Natural killer cell (primary cell): ENCODE measurements around the gene SLC12A9. TPM values are rescaled to one million over a fixed set of nuclear protein-coding genes. Genes with fewer than 3 reads are reported as not detected.

Experiments used
- ATAC-seq, 3 donors: fragments of 150-1000 bp in 2 of 3; fragments of 200-7000 bp in 1 of 3; cut with Tn5 transposase; 1 replicate in 1 of 3; 2 replicates in 2 of 3; pipeline ENCODE4 v1.10.0; 2021; ENCODE audit warnings: mild to moderate bottlenecking in 2 of 3, moderate library complexity in 2 of 3
- DNase-seq, 2 donors: peaks; one replicate each; pipeline versions ENCODE4 v3.0.0 to v3.0.0-alpha.2; 2013 to 2021; ENCODE audit warnings: mixed read lengths in 1 of 2
- H3K27ac ChIP-seq: one replicate; pipeline ENCODE4 v1.5.1; 2013; ENCODE audit warnings: mild to moderate bottlenecking, low read length
- H3K27me3 ChIP-seq: one replicate; pipeline ENCODE4 v1.6.1; 2013; ENCODE audit warnings: low read length; ENCODE audit not compliant: control insufficient read depth, insufficient read depth
- H3K36me3 ChIP-seq: one replicate; pipeline ENCODE4 v1.6.1; 2013; ENCODE audit warnings: low read length; ENCODE audit not compliant: control insufficient read depth, insufficient read depth
- H3K4me1 ChIP-seq: one replicate; pipeline ENCODE4 v1.6.1; 2013; ENCODE audit warnings: low read length; ENCODE audit not compliant: control insufficient read depth, insufficient read depth
- H3K4me3 ChIP-seq: one replicate; pipeline ENCODE4 v1.5.1; 2013; ENCODE audit warnings: low read length
- H3K9me3 ChIP-seq: one replicate; pipeline ENCODE4 v1.6.1; 2013; ENCODE audit warnings: low read length; ENCODE audit not compliant: control insufficient read depth, insufficient read depth
- H3K27ac Mint-ChIP-seq, 2 donors: one replicate each; pipeline ENCODE4 v1.8.0; 2022; ENCODE audit warnings: mild to moderate bottlenecking in 2 of 2, mixed read lengths in 2 of 2, moderate library complexity in 1 of 2
- H3K27me3 Mint-ChIP-seq, 2 donors: one replicate each; pipeline ENCODE4 v1.8.0; 2022; ENCODE audit warnings: low read depth in 2 of 2, mixed read lengths in 2 of 2
- H3K36me3 Mint-ChIP-seq: one replicate; pipeline ENCODE4 v1.8.0; 2022; ENCODE audit warnings: mixed read lengths
- H3K4me1 Mint-ChIP-seq, 2 donors: one replicate each; pipeline ENCODE4 v1.8.0; 2022; ENCODE audit warnings: mixed read lengths in 2 of 2
- H3K4me3 Mint-ChIP-seq: one replicate; pipeline ENCODE4 v1.8.0; 2022; ENCODE audit warnings: mild to moderate bottlenecking, moderate library complexity, mixed read lengths
- H3K9me3 Mint-ChIP-seq, 2 donors: one replicate each; pipeline ENCODE4 v1.8.0; 2022; ENCODE audit warnings: mixed read lengths in 2 of 2
- WGBS: methylation state at CpG from one replicate; pipeline ENCODE4 v1.1.7; 2013; ENCODE audit warnings: missing lambda C conversion rate; ENCODE audit not compliant: insufficient coverage; 5-methylcytosine and 5-hydroxymethylcytosine counted together
- intact Hi-C: fragments of 100-400 bp; cut with micrococcal nuclease; formaldehyde crosslinking; loops from one replicate; pipeline ENCODE4 v1.14.2; 2022
- total RNA-seq, 4 donors: library from RNA; stranded (reverse); fragments of 120-200 nt in 1 of 4; gene quantifications; one replicate each; pipeline versions ENCODE4 v1.2.3 to v1.2.4, GENCODE V29; 2013 to 2022
- TF ChIP-seq, protein P1 (sequence below): fragments of 200-600 bp; IDR thresholded peaks from one replicate; pipeline ENCODE4 v1.8.0; 2022; ENCODE audit warnings: antibody characterized with exemption

SLC12A9 gene
- 10 to 100 TPM; 35.0 to 44.2 (median 38.1) TPM for total RNA-seq
- total RNA-seq (2013) = 22.6 TPM

DNA sequence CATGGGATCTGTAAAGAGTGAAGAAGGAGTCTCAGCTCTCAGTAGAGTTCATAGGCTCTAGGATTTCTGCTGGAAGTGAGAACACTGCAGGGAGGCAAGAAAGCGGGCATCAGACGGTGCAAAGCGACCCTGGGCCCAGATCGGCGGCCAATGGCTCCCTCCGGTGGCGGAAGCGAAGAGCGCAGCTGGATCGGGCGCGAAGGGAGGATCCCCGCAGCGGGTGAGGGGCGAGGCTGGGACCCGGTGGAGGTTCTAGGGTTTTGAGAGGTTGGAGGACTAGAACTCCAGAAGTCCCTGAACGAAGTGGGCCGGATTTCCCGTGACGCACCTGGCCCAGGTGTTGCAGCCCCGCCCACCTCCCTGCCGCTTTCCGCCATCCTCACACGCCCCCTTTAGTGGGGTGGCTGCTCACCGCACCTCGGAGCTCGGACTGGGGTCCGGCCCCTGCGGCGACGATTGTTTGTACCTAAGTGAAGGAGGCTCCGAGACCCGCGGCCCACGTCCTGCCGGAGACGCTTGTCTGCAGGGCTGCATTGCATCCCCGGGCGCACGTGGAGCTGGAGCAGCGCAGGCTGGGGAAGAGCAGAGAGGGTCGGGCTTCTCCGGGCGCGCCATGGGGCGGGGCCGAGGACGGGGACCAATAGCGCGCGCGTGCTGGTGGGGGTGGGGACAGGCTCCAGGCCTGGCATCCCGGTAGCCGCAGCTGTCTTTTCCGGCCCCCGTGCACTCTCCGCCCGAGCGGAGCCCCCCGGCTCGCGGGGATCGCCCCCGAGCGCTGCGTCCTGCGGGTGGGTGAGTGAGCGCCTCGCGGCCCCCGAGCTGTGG is at the start of gene SLC12A9:
TSS of gene SLC12A9 (plus strand) at position 666 of the 825 bp plus-strand sequence. CDS start 1,485 bp downstream, outside the sequence.
- Mint-ChIP-seq H3K27ac (peak within 1 kb of the TSS; percentile 71 to 87), H3K4me3 (peak within 1 kb of the TSS; percentile 97), H3K4me1 (peaks cover 8 to 31% of the 10 kb centered on the region in 2 donors), H3K27me3 (peaks cover 0 to 3% of the 10 kb centered on the region in 2 donors), H3K36me3 (no peaks in the 10 kb centered on the region), H3K9me3 (no peaks in the 10 kb centered on the region)
- Histone ChIP-seq H3K36me3 (peaks cover 8% of the 10 kb centered on the region), H3K4me1 (peaks cover 28% of the 10 kb centered on the region), H3K9me3 (no peaks in the 10 kb centered on the region), H3K27me3 (no peaks in the 10 kb centered on the region), H3K27ac (peak within 1 kb of the TSS; percentile 59), H3K4me3 (peak within 1 kb of the TSS; percentile 71)
- TF ChIP-seq, protein P1, sequence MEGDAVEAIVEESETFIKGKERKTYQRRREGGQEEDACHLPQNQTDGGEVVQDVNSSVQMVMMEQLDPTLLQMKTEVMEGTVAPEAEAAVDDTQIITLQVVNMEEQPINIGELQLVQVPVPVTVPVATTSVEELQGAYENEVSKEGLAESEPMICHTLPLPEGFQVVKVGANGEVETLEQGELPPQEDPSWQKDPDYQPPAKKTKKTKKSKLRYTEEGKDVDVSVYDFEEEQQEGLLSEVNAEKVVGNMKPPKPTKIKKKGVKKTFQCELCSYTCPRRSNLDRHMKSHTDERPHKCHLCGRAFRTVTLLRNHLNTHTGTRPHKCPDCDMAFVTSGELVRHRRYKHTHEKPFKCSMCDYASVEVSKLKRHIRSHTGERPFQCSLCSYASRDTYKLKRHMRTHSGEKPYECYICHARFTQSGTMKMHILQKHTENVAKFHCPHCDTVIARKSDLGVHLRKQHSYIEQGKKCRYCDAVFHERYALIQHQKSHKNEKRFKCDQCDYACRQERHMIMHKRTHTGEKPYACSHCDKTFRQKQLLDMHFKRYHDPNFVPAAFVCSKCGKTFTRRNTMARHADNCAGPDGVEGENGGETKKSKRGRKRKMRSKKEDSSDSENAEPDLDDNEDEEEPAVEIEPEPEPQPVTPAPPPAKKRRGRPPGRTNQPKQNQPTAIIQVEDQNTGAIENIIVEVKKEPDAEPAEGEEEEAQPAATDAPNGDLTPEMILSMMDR = peak; percentile 98
- under 1% methylated on average over 71 of the region's 71 CpGs for WGBS
- intact Hi-C loops = loop anchor here (5.0 to 10.0 kb wide), 2 partner anchors 55 to 377 kb away; partner anchors contain the start of gene TSC22D4
- ATAC-seq = peak; percentile 90 to 94 (median 92)
- peak; percentile 71 to 91 for DNase-seq

DNA sequence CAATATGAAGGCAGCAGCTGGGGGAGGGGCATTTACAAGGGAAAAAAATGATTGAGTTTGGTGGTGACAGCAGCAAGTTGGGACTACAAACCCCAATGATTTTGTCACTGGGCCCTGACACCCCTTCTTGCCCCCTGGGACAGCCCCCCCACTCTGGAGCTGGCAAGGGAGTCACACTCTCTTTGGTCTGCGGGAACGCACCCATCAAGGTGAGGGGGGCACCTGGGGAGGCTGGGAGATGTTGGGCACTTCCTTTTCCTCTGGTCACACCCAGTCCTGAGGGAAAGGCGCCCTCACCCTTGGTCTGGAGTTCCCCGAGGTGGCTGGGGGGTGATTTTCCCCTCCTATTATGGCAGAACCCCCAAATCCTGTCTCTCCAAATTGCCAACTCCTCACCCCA is 49.6 kb upstream of the SLC12A9 start:
- 55% methylated on average over 2 of the region's 4 CpGs for WGBS
- no peak for DNase-seq
- Mint-ChIP-seq H3K27ac (no peak overlapping the region), H3K9me3 (no peaks in the 10 kb centered on the region), H3K27me3 (peaks cover 7 to 15% of the 10 kb centered on the region in 2 donors), H3K4me1 (peaks cover 4 to 10% of the 10 kb centered on the region in 2 donors), H3K4me3 (no peak overlapping the region), H3K36me3 (no peaks in the 10 kb centered on the region)
- TF ChIP-seq, protein P1 = no peak
- Histone ChIP-seq H3K9me3 (no peaks in the 10 kb centered on the region), H3K4me3 (peak overlapping the region; percentile 31), H3K4me1 (peaks cover 13% of the 10 kb centered on the region), H3K27me3 (peaks cover 2% of the 10 kb centered on the region), H3K27ac (peak overlapping the region; percentile 57), H3K36me3 (no peaks in the 10 kb centered on the region)
- no peak for ATAC-seq
- intact Hi-C loops = no loop called here

GRCh38 chr7:100803398-100804161 is 48.9 kb upstream of the SLC12A9 start:
- intact Hi-C loops = no loop called here
- Histone ChIP-seq H3K4me3 (peak overlapping the region; percentile 31), H3K27me3 (peaks cover 2% of the 10 kb centered on the region), H3K36me3 (no peaks in the 10 kb centered on the region), H3K4me1 (peaks cover 13% of the 10 kb centered on the region), H3K27ac (peak overlapping the region; percentile 57), H3K9me3 (no peaks in the 10 kb centered on the region)
- DNase-seq = peak in 1 of 2 donors; percentile 54
- Mint-ChIP-seq H3K36me3 (no peaks in the 10 kb centered on the region), H3K27ac (no peak overlapping the region), H3K9me3 (no peaks in the 10 kb centered on the region), H3K4me3 (peak overlapping the region; percentile 21), H3K4me1 (peaks cover 4 to 10% of the 10 kb centered on the region in 2 donors), H3K27me3 (peaks cover 7 to 15% of the 10 kb centered on the region in 2 donors)
- 27% methylated on average over 19 of the region's 19 CpGs for WGBS
- TF ChIP-seq, protein P1 = no peak
- peak; percentile 72 to 82 (median 79) for ATAC-seq
